ENCODE data around the gene LIG3.

The LIG3 gene

GRCh38 chr17:35002876-35003551, 22.7 kb downstream of the LIG3 start:
- no peak for DNase-seq
- Histone ChIP-seq H3K27me3 (ENCODE audit: insufficient read depth, low read depth, severe bottlenecking) (no peaks in the 10 kb centered on the region), H3K4me3 (ENCODE audit: low read depth, low read length) (no peak overlapping the region), H3K36me3 (peaks cover 52% of the 10 kb centered on the region), H3K9me3 (ENCODE audit: severe bottlenecking) (no peaks in the 10 kb centered on the region), H3K27ac (no peak overlapping the region)
- no peak for TF ChIP-seq CTCF (IDR thresholded peaks at IDR 0.05; ENCODE audit: low read depth, low read length)

GRCh38 chr17:35003778-35004177, 23.5 kb downstream of the LIG3 start:
- Histone ChIP-seq H3K27ac (no peak overlapping the region), H3K9me3 (ENCODE audit: severe bottlenecking) (no peaks in the 10 kb centered on the region), H3K27me3 (ENCODE audit: insufficient read depth, low read depth, severe bottlenecking) (no peaks in the 10 kb centered on the region), H3K36me3 (peaks cover 46% of the 10 kb centered on the region), H3K4me3 (ENCODE audit: low read depth, low read length) (no peak overlapping the region)
- DNase-seq, result no peak
- TF ChIP-seq CTCF (IDR thresholded peaks at IDR 0.05; ENCODE audit: low read depth, low read length), result no peak

GRCh38 chr17:35006345-35006744, 26.0 kb downstream of the LIG3 start:
- H3K9me3 ChIP-seq (ENCODE audit: severe bottlenecking), result no peaks in the 10 kb centered on the region
- no peak overlapping the region for H3K4me3 ChIP-seq (ENCODE audit: low read depth, low read length)
- DNase-seq, result no peak
- H3K27me3 ChIP-seq (ENCODE audit: insufficient read depth, low read depth, severe bottlenecking), result no peaks in the 10 kb centered on the region
- no peak overlapping the region for H3K27ac ChIP-seq
- H3K36me3 ChIP-seq, result peaks cover 30% of the 10 kb centered on the region
- no peak for TF ChIP-seq CTCF (IDR thresholded peaks at IDR 0.05; ENCODE audit: low read depth, low read length)

GRCh38 chr17:35006961-35007360, 26.6 kb downstream of the LIG3 start:
- Histone ChIP-seq H3K36me3 (peaks cover 24% of the 10 kb centered on the region), H3K4me3 (ENCODE audit: low read depth, low read length) (no peak overlapping the region), H3K27ac (no peak overlapping the region), H3K9me3 (ENCODE audit: severe bottlenecking) (no peaks in the 10 kb centered on the region), H3K27me3 (ENCODE audit: insufficient read depth, low read depth, severe bottlenecking) (no peaks in the 10 kb centered on the region)
- no peak for DNase-seq
- TF ChIP-seq CTCF (IDR thresholded peaks at IDR 0.05; ENCODE audit: low read depth, low read length), result no peak

- Histone ChIP-seq H3K36me3 (peaks cover 14% of the 10 kb centered on the region), H3K4me3 (ENCODE audit: low read depth, low read length) (no peak overlapping the region), H3K9me3 (ENCODE audit: severe bottlenecking) (no peaks in the 10 kb centered on the region), H3K27me3 (ENCODE audit: insufficient read depth, low read depth, severe bottlenecking) (no peaks in the 10 kb centered on the region), H3K27ac (no peak overlapping the region)
- no peak for TF ChIP-seq CTCF (IDR thresholded peaks at IDR 0.05; ENCODE audit: low read depth, low read length)
- DNase-seq, result no peak
These were observed 29.8 kb downstream of the LIG3 start for GRCh38 chr17:35010093-35010492.

GRCh38 chr17:35011671-35012216, 31.4 kb downstream of the LIG3 start:
- peak; percentile 28 for DNase-seq
- Histone ChIP-seq H3K9me3 (ENCODE audit: severe bottlenecking) (no peaks in the 10 kb centered on the region), H3K4me3 (ENCODE audit: low read depth, low read length) (no peak overlapping the region), H3K27me3 (ENCODE audit: insufficient read depth, low read depth, severe bottlenecking) (no peaks in the 10 kb centered on the region), H3K27ac (no peak overlapping the region), H3K36me3 (peaks cover 14% of the 10 kb centered on the region)
- no peak for TF ChIP-seq CTCF (IDR thresholded peaks at IDR 0.05; ENCODE audit: low read depth, low read length)

Measured in WERI-Rb-1 (cell line).